GM19467 (cell line): ENCODE measurements around the gene COPZ1.
A peak's percentile ranks its signal among the peaks of the same experiment; 100 is the strongest.
"Not testable (repeated sequence)": the region's sequence is repeated elsewhere in the genome, so short reads cannot be mapped to it uniquely, and the experiment has no call there.

Experiments
- ATAC-seq: cut with Tn5 transposase; IDR thresholded peaks from one replicate; pipeline ENCODE4 v1.9.1; 2021; ENCODE audit warnings: mild to moderate bottlenecking, moderate library complexity; ENCODE audit not compliant: unreplicated experiment

The COPZ1 gene

DNA sequence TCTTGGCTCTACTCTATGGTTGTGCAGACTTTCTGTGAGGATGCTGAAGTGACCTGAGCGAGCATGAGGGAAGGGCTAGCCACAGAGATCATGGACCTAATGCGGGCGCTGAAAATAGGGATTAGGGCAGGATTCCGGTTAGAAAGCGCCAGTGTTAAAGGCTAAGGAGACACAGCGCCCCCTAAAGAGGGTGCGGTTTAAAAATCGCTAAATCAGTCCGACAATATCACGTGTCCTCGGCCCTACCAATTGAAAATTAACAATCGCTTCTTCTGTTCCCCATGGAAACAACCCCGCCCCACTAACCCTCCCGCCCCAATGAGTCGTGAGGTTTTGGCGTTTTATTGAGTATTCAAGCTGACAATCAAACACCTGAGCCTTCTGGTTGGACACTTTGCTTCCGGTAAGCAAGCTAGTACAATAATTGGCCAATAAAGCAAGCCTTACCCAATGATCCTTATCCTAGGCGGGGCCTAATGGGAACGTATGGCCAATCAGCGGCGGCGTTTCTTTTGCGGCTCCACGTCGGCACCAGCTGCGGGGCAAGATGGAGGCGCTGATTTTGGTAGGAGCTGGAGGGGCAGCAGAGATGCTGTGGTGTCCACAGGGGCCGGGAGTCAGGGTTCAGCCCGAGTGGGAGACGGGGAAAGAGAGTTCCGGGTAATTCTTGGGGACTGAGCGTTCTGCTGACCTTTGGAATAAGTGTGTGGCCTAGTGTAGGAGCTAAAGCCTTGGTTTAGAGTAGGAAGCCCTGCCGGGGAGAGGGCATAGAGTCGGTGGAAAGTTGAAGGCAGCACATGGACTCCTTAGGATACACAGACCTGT lies at the start of gene COPZ1:
TSS of gene COPZ1 (plus strand) at position 515 of the 825 bp plus-strand sequence. CDS start at position 548, 33 bp downstream.
- peak; percentile 99 for ATAC-seq

DNA sequence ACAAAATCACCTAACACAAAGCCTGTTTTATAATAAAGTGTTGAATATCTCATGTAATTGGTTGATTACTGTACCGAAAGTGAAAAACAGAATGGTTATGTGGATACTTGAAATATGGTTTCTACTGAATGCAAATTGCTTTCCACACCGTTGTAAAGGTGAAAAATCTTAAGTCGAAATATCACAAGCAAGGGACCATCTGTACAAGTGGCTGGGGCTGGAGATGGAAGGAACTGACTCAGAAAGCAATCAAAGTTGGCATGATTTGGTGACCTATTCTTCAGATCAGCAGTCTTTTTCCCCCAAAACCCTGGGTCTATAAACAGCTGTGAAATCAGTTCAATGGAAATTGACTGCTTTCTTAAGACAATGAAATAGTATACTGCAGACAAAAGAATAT lies 48.6 kb upstream of the COPZ1 start:
- no peak for ATAC-seq

- no peak for ATAC-seq
Observed at GRCh38 chr12:54277823-54278276, 47.1 kb upstream of the COPZ1 start.

- no peak for ATAC-seq
Observed at GRCh38 chr12:54279227-54279631, 45.7 kb upstream of the COPZ1 start.

GRCh38 chr12:54279632-54280467 lies 45.1 kb upstream of the COPZ1 start, which contains the start of gene CBX5:
Gene CBX5 (minus strand): TSS chr12:54280122. CDS start chr12:54257650, 22,472 bp downstream.
- ATAC-seq: peak; percentile 71

GRCh38 chr12:54280468-54281260 lies 44.3 kb upstream of the COPZ1 start, which contains the start of gene HNRNPA1:
Gene HNRNPA1 (plus strand): TSS chr12:54280726. CDS start chr12:54280808, 82 bp downstream.
- peak; percentile 87 for ATAC-seq

GRCh38 chr12:54281261-54281638 lies 43.7 kb upstream of the COPZ1 start:
- ATAC-seq: not testable (repeated sequence)

- ATAC-seq: not testable (repeated sequence)
Observed at GRCh38 chr12:54281694-54282093, 43.2 kb upstream of the COPZ1 start.

- ATAC-seq: no peak
Observed at GRCh38 chr12:54282949-54283593, 41.9 kb upstream of the COPZ1 start.

DNA sequence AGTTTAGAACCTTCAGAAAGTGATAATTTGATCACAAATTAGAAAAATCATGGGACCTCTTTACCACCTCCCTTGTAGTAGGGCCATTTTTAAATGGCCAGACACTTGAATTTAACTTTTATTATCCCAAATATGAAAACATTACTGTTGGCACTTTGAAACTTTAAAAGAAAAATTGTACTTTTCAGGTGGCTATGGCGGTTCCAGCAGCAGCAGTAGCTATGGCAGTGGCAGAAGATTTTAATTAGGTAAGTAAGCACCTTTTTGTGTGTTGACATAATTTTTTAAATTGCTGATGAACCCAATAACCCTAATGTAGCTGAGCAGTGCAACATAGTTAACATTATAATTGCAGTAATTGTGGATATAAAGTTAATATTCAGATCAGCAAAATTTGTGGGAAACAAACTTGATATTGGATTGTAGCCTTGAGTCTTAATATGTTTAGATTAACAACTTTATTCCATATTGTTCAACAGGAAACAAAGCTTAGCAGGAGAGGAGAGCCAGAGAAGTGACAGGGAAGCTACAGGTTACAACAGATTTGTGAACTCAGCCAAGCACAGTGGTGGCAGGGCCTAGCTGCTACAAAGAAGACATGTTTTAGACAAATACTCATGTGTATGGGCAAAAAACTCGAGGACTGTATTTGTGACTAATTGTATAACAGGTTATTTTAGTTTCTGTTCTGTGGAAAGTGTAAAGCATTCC lies 40.7 kb upstream of the COPZ1 start:
- ATAC-seq: not testable (repeated sequence)

GRCh38 chr12:54285150-54286041 lies 39.5 kb upstream of the COPZ1 start:
- ATAC-seq: no peak

- ATAC-seq: no peak
Observed at GRCh38 chr12:54286042-54287030, 38.6 kb upstream of the COPZ1 start.

- ATAC-seq: no peak
Observed at GRCh38 chr12:54287261-54288157, 37.4 kb upstream of the COPZ1 start.

DNA sequence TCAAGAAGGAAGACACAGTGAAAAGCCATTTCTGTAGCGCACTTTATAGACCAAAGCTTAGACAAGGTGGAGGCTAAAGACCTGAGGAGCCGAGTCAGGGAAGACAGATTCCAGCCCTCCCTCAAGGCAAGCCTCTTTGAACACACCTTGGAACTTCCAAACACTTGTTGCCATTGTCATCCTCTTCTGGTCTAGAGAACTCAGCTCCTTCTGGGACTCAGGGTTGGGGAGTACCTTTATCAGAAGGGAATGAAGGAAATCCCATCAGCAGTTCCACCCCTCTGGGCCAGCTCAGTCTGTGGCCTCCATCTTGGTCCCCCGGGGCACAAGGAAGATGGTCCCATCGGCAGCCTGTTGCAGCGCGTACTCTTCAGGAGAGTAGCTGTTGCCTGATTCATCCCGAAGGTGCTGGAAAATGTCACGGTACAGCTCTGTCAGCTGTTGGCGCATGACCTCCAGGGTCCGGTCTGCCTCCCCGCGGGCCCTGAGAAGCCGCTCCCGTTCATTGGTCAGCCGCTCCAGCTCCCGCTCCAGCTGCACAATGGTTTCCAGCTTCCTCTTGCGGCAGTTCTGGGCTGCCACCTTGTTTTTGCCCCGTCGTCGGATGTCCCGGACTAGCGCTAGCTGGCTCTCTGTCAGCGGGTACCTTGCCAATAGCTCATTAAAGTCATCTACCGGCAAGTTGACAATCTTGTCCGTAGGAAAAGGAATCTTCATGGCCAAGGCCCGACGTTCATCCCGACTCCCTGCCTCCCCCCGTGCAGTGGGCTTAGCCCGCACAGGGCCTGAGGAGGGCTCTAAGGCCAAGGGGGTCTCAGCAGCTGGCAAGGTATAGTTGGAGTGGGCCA lies 32.6 kb upstream of the COPZ1 start:
- no peak for ATAC-seq

- no peak for ATAC-seq
Observed at GRCh38 chr12:54292931-54293241, 32.0 kb upstream of the COPZ1 start.
